GM06990 (cell line): Measurements from ENCODE around the gene SEC23IP.
"Not testable (repeated sequence)": the region's sequence is repeated elsewhere in the genome, so short reads cannot be mapped to it uniquely, and the experiment has no call there.

ENCODE experiments used
- DNase-seq: peaks from one replicate; pipeline ENCODE4 v3.0.0-alpha.2; 2011; ENCODE audit not compliant: insufficient read length; ENCODE audit errors: extremely low read depth
- H3K27me3 ChIP-seq: replicated peaks from 2 replicates; pipeline ENCODE4 v1.6.0; 2011; ENCODE audit warnings: low read length; ENCODE audit not compliant: control insufficient read depth, insufficient read depth
- H3K36me3 ChIP-seq: 2 replicates; pipeline ENCODE4 v1.5.1; 2011; ENCODE audit warnings: low read length; ENCODE audit not compliant: control insufficient read depth, insufficient read depth
- H3K4me3 ChIP-seq: replicated peaks from 2 replicates; pipeline ENCODE4 v1.5.1; 2011; ENCODE audit warnings: low read depth, mild to moderate bottlenecking, control low read depth, low read length
- TF ChIP-seq, protein P1 (sequence below): IDR thresholded peaks from 2 replicates; pipeline ENCODE4 v1.5.1; 2011; ENCODE audit warnings: low read length, control low read depth, mild to moderate bottlenecking, inconsistent platforms; ENCODE audit not compliant: insufficient read depth, poor library complexity, severe bottlenecking

The SEC23IP gene

DNA sequence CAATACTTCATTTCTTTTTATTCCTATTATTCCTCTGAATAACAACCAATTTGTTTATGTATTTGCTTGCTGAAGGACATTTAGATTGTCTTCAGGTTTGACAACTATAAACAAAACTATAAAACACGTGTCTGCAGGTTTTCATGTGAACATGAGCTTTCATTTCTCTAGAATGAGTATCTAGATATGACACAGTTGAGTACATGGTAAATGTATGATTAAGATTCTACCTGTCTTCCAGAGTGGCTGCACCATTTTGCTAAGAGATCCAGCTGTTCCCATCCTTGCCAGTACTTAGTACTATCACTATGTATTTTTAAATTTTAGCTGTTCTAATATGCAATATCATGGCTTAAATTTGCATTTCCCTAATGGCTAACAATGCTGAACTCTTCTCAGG, 30.0 kb upstream of the SEC23IP start:
- Histone ChIP-seq H3K27me3 (no peaks in the 10 kb centered on the region), H3K4me3 (no peak overlapping the region), H3K36me3 (no peaks in the 10 kb centered on the region; the same call in 1 of the 2 replicates)
- TF ChIP-seq, protein P1, sequence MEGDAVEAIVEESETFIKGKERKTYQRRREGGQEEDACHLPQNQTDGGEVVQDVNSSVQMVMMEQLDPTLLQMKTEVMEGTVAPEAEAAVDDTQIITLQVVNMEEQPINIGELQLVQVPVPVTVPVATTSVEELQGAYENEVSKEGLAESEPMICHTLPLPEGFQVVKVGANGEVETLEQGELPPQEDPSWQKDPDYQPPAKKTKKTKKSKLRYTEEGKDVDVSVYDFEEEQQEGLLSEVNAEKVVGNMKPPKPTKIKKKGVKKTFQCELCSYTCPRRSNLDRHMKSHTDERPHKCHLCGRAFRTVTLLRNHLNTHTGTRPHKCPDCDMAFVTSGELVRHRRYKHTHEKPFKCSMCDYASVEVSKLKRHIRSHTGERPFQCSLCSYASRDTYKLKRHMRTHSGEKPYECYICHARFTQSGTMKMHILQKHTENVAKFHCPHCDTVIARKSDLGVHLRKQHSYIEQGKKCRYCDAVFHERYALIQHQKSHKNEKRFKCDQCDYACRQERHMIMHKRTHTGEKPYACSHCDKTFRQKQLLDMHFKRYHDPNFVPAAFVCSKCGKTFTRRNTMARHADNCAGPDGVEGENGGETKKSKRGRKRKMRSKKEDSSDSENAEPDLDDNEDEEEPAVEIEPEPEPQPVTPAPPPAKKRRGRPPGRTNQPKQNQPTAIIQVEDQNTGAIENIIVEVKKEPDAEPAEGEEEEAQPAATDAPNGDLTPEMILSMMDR, result no peak
- DNase-seq, result no peak

DNA sequence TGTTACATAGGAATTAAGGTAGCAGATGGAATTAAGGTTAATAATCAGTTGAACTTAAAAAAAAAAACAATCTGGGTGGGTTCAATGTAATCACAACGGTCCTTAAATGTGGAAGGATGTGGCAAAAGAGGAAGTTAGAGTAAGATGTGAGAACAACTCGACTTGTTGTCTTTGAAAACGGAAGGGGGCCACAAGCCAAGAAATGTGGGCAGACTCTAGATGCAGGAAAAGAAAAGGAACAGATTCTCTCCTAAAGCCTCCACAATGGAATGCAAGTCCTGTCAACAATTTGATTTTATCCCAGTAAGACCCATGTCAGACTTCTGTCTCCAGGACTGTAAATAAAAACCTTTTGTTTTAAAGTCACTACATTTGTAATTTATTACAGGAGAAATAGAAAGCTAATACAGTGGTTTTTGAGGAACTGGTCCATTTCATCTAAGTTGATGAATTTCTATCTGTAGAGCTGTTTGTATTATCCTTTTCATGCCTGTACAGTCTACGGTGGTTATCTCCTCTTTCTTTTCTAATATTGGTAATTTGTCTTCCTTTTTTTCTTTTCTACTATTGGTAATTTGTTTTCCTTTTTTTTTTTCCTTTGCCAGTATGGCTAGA, 28.5 kb upstream of the SEC23IP start:
- Histone ChIP-seq H3K4me3 (no peak overlapping the region), H3K27me3 (no peaks in the 10 kb centered on the region)

DNA sequence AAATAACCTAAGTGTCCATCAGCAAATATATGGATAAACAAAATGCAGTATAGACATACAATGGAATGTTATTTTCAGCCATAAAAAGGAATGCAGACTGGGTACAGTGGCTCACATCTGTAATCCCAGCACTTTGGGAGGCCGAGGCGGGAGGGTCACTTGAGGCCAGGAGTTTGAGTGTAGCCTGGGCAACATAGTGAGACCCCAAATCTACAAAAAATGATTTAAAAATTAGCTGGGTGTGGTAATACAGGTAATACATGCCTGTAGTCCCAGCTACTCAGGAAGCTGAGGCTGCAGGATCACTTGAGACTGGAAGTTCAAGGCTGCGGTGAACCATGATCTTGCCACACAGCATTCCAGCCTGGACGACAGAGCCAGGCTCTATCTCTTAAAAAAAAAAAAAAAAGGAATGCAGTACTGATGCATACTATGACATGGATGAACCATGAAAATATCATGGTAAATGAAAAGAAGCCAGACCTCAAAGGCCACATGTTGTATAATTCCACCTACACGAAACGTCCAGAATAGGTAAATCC, 26.8 kb upstream of the SEC23IP start:
- Histone ChIP-seq H3K36me3 (no peaks in the 10 kb centered on the region; the same call in 1 of the 2 replicates), H3K4me3 (no peak overlapping the region), H3K27me3 (no peaks in the 10 kb centered on the region)
- no peak for DNase-seq
- TF ChIP-seq, protein P1, result no peak

More for the DNA sequence above, 28.5 kb upstream of the SEC23IP start:
- TF ChIP-seq, protein P1, result no peak
- peak; percentile 47 for DNase-seq
- no peaks in the 10 kb centered on the region; the same call in 1 of the 2 replicates for H3K36me3 ChIP-seq

DNA sequence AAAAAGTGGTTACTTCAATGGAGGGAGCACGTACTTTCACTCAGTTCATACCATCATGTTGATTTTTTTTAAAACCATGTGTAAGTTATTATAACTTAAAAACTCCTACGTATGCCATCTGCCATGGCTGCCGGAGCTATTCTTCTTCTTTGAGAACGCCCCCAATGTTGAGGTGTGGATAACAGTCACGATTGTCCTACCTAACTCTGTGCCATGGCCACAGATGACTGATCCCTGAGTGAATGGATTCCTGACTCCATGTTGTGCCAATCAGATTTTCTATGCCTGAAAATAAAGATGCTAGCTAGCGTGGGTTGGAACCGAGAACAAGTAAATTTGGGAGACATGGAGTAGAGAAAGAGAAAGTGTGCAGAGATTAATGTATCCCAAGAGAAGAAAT, 25.2 kb upstream of the SEC23IP start:
- Histone ChIP-seq H3K36me3 (no peaks in the 10 kb centered on the region; the same call in 1 of the 2 replicates), H3K4me3 (no peak overlapping the region), H3K27me3 (no peaks in the 10 kb centered on the region)
- TF ChIP-seq, protein P1, result no peak
- no peak for DNase-seq

DNA sequence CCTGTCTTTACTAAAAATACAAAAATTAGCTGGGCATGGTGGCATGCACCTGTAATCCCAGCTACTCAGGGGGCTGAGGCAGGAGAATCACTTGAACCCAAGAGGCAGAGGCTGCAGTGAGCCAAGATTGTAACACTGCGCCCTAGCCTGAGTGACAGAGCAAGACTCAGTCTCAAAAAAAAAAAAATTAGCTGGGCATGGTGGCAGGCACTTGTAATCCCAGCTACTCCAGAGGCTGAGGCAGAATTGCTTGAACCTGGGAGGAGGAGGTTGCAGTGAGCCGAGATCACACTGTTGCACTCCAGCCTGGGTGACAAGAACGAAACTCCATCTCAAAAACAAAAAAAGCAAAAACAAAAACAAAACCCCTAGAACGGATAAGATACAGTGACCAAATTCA, 23.1 kb upstream of the SEC23IP start:
- not testable (repeated sequence) for H3K36me3 ChIP-seq, H3K4me3 ChIP-seq, DNase-seq, H3K27me3 ChIP-seq

DNA sequence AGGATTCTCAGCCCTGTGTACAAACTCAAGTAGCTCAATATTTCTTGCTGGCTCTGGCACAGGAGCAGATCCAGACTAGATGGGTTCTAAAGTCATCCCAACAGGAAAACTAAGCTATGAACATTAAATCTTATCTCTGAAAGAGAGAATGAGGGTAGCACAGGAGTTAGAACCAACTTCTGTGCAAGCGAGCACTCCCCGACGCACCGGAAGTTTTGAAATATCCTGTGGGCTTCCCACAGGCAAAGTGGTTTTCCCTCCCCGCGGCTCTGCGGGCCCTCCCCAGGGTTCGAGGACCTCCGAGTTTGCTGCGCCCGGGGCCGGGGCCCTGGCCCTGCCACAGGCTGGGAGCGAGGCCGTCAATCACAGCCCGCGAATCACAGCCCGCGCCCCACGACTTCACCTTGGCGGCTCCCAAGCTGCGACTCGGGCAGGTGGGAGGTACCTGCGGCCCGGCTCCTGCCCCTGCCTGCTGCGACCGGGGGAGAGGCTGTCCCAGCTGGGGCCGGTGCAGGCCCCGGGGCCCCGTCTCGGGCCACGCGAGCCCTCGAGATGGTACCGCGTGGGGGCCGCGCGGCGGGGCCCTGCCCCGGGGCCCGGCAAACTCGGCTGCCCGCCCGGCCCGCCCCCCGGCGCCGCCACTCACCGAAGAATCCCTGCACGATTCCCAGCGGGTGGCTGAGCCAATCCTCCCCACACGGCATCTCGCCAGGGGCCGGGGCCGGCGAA, 20.5 kb upstream of the SEC23IP start:
- DNase-seq, result peak; percentile 75
- Histone ChIP-seq H3K4me3 (peak overlapping the region; percentile 76), H3K27me3 (no peaks in the 10 kb centered on the region), H3K36me3 (no peaks in the 10 kb centered on the region)
- TF ChIP-seq, protein P1, result no peak
